Stomach (tissue), 9 donors: ENCODE measurements around the gene CCND1. TPM values are rescaled to one million over a fixed set of nuclear protein-coding genes. Genes with fewer than 3 reads are reported as not detected.

ENCODE experiments used
- DNase-seq, 2 donors: peaks; one replicate each; pipeline versions ENCODE4 v3.0.0 to v3.0.0-alpha.2; 2013 to 2019
- H3K27ac ChIP-seq, 5 donors: fragments of 200-600 bp in 4 of 5; sonication (generic) in 4 of 5; one replicate each; pipeline ENCODE4 v1.5.1; 2013 to 2019; ENCODE audit warnings: mild to moderate bottlenecking in 1 of 5, moderate library complexity in 1 of 5
- H3K27me3 ChIP-seq, 3 donors: fragments of 200-600 bp; sonication (generic); one replicate each; pipeline ENCODE4 v1.5.1; 2017 to 2019; ENCODE audit warnings: mixed run types in 1 of 3
- H3K36me3 ChIP-seq, 4 donors: fragments of 200-600 bp; sonication (generic); 1 replicate in 3 of 4; 2 replicates in 1 of 4; pipeline ENCODE4 v1.5.1; 2016 to 2019
- H3K4me1 ChIP-seq, 4 donors: fragments of 200-600 bp; sonication (generic); one replicate each; pipeline ENCODE4 v1.5.1; 2016 to 2019
- H3K4me3 ChIP-seq, 4 donors: fragments of 200-600 bp; sonication (generic) in 3 of 4; one replicate each; pipeline ENCODE4 v1.5.1; 2016 to 2019; ENCODE audit warnings: mild to moderate bottlenecking in 1 of 4
- H3K9me3 ChIP-seq, 4 donors: fragments of 200-600 bp; sonication (generic); one replicate each; pipeline ENCODE4 v1.5.1; 2016 to 2019
- EP300 ChIP-seq: sonication (generic); formaldehyde crosslinking; IDR thresholded peaks from one replicate; pipeline ENCODE4 v1.6.1; 2017; ENCODE audit warnings: antibody characterized with exemption
- POLR2A ChIP-seq, 4 donors: fragments of 450-650 bp; IDR thresholded peaks; one replicate each; pipeline ENCODE4 v1.6.1; 2016; ENCODE audit warnings: antibody characterized with exemption in 4 of 4, control low read depth in 2 of 4, mild to moderate bottlenecking in 1 of 4, moderate library complexity in 1 of 4
- POLR2AphosphoS5 ChIP-seq, 3 donors: sonication (generic); formaldehyde crosslinking; IDR thresholded peaks; one replicate each; pipeline ENCODE4 v1.6.1; 2016; ENCODE audit warnings: antibody characterized with exemption in 3 of 3
- WGBS, 5 donors: extraction: QIAGEN DNeasy Blood & Tissue Kit in 3 of 5; methylation state at CpG; one replicate each; pipeline versions ENCODE4 v1.1.5 to v1.1.7; 2013 to 2018; 5-methylcytosine and 5-hydroxymethylcytosine counted together
- intact Hi-C: fragments of 100-400 bp; cut with DNase I; formaldehyde crosslinking; loops from one replicate; pipeline ENCODE4 v1.15.1; 2023; ENCODE audit warnings: low total_unique reads
- polyA plus RNA-seq, 3 donors: library from polyadenylated mRNA; stranded (reverse); fragments of 200-250 nt; gene quantifications; one replicate each; pipeline ENCODE4 v1.2.3, GENCODE V29; 2013
- total RNA-seq, 5 donors: library from RNA; depleted of rRNA; stranded (reverse); fragments of >200 nt; gene quantifications; one replicate each; pipeline versions ENCODE4 v1.1.0 to v1.2.3, GENCODE V29; 2014 to 2016
- TF ChIP-seq, protein P1 (sequence below), 7 experiments: fragments of 450-650 bp in 4 of 7; fragments of 200-600 bp in 3 of 7; sonication (generic) in 3 of 7; IDR thresholded peaks; one replicate each; pipeline ENCODE4 v1.5.1; 2016 to 2019; ENCODE audit warnings: antibody characterized with exemption in 7 of 7, control low read depth in 2 of 7, mild to moderate bottlenecking in 1 of 7
- donor health status: healthy with polysubstance abuse.
- donor health status: Bipolar disorder and iron deficiency.
- donor health status: healthy.

Gene CCND1
- total and polyA plus RNA-seq, 8 donors, result 17.6 to 293 (median 55.1) TPM

GRCh38 chr11:69657911-69658625, 17.1 kb downstream of the CCND1 start:
- no peak for TF ChIP-seq EP300
- TF ChIP-seq, protein P1, sequence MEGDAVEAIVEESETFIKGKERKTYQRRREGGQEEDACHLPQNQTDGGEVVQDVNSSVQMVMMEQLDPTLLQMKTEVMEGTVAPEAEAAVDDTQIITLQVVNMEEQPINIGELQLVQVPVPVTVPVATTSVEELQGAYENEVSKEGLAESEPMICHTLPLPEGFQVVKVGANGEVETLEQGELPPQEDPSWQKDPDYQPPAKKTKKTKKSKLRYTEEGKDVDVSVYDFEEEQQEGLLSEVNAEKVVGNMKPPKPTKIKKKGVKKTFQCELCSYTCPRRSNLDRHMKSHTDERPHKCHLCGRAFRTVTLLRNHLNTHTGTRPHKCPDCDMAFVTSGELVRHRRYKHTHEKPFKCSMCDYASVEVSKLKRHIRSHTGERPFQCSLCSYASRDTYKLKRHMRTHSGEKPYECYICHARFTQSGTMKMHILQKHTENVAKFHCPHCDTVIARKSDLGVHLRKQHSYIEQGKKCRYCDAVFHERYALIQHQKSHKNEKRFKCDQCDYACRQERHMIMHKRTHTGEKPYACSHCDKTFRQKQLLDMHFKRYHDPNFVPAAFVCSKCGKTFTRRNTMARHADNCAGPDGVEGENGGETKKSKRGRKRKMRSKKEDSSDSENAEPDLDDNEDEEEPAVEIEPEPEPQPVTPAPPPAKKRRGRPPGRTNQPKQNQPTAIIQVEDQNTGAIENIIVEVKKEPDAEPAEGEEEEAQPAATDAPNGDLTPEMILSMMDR (IDR thresholded peaks at IDR 0.05), result no peak
- TF ChIP-seq POLR2A (IDR thresholded peaks at IDR 0.05), result no peak
- TF ChIP-seq POLR2AphosphoS5 (IDR thresholded peaks at IDR 0.05), result no peak
- intact Hi-C loops, result no loop called here

GRCh38 chr11:69658626-69659450, 17.9 kb downstream of the CCND1 start:
- H3K27ac ChIP-seq, result no peak overlapping the region
- H3K36me3 ChIP-seq, result peaks cover 4 to 33% (median 27%) of the 10 kb centered on the region in 4 donors
- no peaks in the 10 kb centered on the region for H3K9me3 ChIP-seq
- H3K4me3 ChIP-seq, result no peak overlapping the region
- H3K4me1 ChIP-seq, result peaks cover 0 to 11% (median 8%) of the 10 kb centered on the region in 4 donors
- intact Hi-C loops, result no loop called here
- H3K27me3 ChIP-seq, result no peaks in the 10 kb centered on the region
- TF ChIP-seq POLR2AphosphoS5 (IDR thresholded peaks at IDR 0.05) (no peak), POLR2A (IDR thresholded peaks at IDR 0.05) (no peak), EP300 (no peak)
- TF ChIP-seq, protein P1 (IDR thresholded peaks at IDR 0.05), result no peak
- WGBS, 5 donors, result 73 to 79% (median 74%) methylated on average over 15 to 18 of the region's 18 CpGs
- no peak for DNase-seq

More at GRCh38 chr11:69657911-69658625, 17.1 kb downstream of the CCND1 start:
- no peak overlapping the region for H3K4me3 ChIP-seq
- H3K27me3 ChIP-seq, result no peaks in the 10 kb centered on the region
- no peaks in the 10 kb centered on the region for H3K9me3 ChIP-seq
- peaks cover 0 to 33% (median 28%) of the 10 kb centered on the region in 4 donors for H3K36me3 ChIP-seq
- H3K27ac ChIP-seq, result no peak overlapping the region
- H3K4me1 ChIP-seq, result peaks cover 0 to 11% (median 8%) of the 10 kb centered on the region in 4 donors
- peak in 1 of 2 donors; percentile 54 for DNase-seq
- WGBS, 5 donors, result 46 to 64% (median 53%) methylated on average over 19 to 27 of the region's 27 CpGs

- no peak overlapping the region for H3K27ac ChIP-seq
- intact Hi-C loops, result no loop called here
- 90 to 95% (median 92%) methylated on average over 10 to 12 of the region's 12 CpGs for WGBS, 5 donors
- no peak for DNase-seq
- peaks cover 0 to 7% (median 6%) of the 10 kb centered on the region in 4 donors for H3K4me1 ChIP-seq
- no peak overlapping the region for H3K4me3 ChIP-seq
- no peaks in the 10 kb centered on the region for H3K27me3 ChIP-seq
- H3K9me3 ChIP-seq, result no peaks in the 10 kb centered on the region
- peaks cover 10 to 33% (median 30%) of the 10 kb centered on the region in 4 donors for H3K36me3 ChIP-seq
- no peak for TF ChIP-seq EP300
- no peak for TF ChIP-seq POLR2AphosphoS5 (IDR thresholded peaks at IDR 0.05)
- no peak for TF ChIP-seq POLR2A (IDR thresholded peaks at IDR 0.05)
- TF ChIP-seq, protein P1 (IDR thresholded peaks at IDR 0.05), result no peak
These were observed 18.6 kb downstream of the CCND1 start for GRCh38 chr11:69659591-69659990.

- H3K27me3 ChIP-seq, result no peaks in the 10 kb centered on the region
- no peak for DNase-seq
- H3K4me3 ChIP-seq, result no peak overlapping the region
- peaks cover 0 to 7% (median 1%) of the 10 kb centered on the region in 4 donors for H3K4me1 ChIP-seq
- intact Hi-C loops, result no loop called here
- peaks cover 14 to 37% (median 35%) of the 10 kb centered on the region in 4 donors for H3K36me3 ChIP-seq
- TF ChIP-seq POLR2AphosphoS5 (IDR thresholded peaks at IDR 0.05) (no peak), POLR2A (IDR thresholded peaks at IDR 0.05) (no peak), EP300 (no peak)
- TF ChIP-seq, protein P1 (IDR thresholded peaks at IDR 0.05), result no peak
- 92 to 99% (median 95%) methylated on average over 4 of the region's 4 CpGs for WGBS, 5 donors
- H3K9me3 ChIP-seq, result no peaks in the 10 kb centered on the region
- no peak overlapping the region for H3K27ac ChIP-seq
These were observed 19.1 kb downstream of the CCND1 start for GRCh38 chr11:69660001-69660500.
